Endothelial cell of umbilical vein (primary cell): ENCODE measurements around the gene TSSK6.

ENCODE experiments used
- EZH2 ChIP-seq: IDR thresholded peaks from 2 replicates; pipeline ENCODE4 v1.6.1; 2012; ENCODE audit warnings: borderline replicate concordance, low read depth, mild to moderate bottlenecking, moderate library complexity, low read length, inconsistent platforms; ENCODE audit not compliant: severe bottlenecking
- MYC ChIP-seq: IDR thresholded peaks from one replicate; pipeline ENCODE4 v1.6.1; 2011; ENCODE audit warnings: mild to moderate bottlenecking, low read depth, low read length
- POLR2A ChIP-seq: IDR thresholded peaks from 2 replicates; pipeline ENCODE4 v1.6.1; 2012; ENCODE audit warnings: low read depth, mild to moderate bottlenecking, control low read depth, low read length
- POLR2AphosphoS5 ChIP-seq: IDR thresholded peaks from 2 replicates; pipeline ENCODE4 v1.6.1; 2012; ENCODE audit warnings: low read depth, mild to moderate bottlenecking, control low read depth, low read length, moderate library complexity; ENCODE audit not compliant: insufficient read depth
- TF ChIP-seq, protein P1 (sequence below), 2 donors: IDR thresholded peaks; 1 replicate in 1 of 2; 2 replicates in 1 of 2; pipeline ENCODE4 v1.5.1; 2011; ENCODE audit warnings: low read length in 2 of 2, mild to moderate bottlenecking in 2 of 2, moderate library complexity in 2 of 2, control low read depth in 1 of 2, inconsistent platforms in 1 of 2, low read depth in 1 of 2; ENCODE audit not compliant: insufficient read depth in 1 of 2; ENCODE audit errors: extremely low read depth in 1 of 2
- TF ChIP-seq, protein P2 (sequence below): IDR thresholded peaks from 2 replicates; pipeline ENCODE4 v1.6.1; 2011; ENCODE audit not compliant: insufficient read depth, insufficient read length

DNA sequence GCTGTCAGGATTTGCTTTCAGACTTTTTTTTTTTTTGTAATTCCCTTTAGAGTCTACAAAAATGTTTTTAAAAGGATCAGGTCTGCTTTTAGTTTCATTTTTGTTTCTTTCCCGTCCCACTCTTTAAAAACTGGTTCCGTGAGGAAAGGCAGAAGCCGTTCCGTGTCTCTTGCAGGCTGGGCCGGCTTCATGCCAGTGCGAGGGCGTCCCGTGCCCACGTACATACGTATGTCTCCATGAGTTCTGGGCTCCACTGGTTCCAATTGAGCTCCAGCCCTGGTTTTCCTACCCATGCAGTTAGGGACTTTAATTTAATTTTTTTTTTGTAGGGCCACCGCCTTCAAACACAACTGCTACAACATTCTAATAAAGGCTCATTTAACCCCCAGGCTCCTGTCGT, 8.8 kb downstream of the TSSK6 start:
- TF ChIP-seq POLR2A, result no peak
- TF ChIP-seq, protein P1, sequence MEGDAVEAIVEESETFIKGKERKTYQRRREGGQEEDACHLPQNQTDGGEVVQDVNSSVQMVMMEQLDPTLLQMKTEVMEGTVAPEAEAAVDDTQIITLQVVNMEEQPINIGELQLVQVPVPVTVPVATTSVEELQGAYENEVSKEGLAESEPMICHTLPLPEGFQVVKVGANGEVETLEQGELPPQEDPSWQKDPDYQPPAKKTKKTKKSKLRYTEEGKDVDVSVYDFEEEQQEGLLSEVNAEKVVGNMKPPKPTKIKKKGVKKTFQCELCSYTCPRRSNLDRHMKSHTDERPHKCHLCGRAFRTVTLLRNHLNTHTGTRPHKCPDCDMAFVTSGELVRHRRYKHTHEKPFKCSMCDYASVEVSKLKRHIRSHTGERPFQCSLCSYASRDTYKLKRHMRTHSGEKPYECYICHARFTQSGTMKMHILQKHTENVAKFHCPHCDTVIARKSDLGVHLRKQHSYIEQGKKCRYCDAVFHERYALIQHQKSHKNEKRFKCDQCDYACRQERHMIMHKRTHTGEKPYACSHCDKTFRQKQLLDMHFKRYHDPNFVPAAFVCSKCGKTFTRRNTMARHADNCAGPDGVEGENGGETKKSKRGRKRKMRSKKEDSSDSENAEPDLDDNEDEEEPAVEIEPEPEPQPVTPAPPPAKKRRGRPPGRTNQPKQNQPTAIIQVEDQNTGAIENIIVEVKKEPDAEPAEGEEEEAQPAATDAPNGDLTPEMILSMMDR (IDR thresholded peaks at IDR 0.05; ENCODE audit: extremely low read depth in 1 of 2, insufficient read depth in 1 of 2, low read depth in 1 of 2, low read length in 2 of 2), result no peak
- no peak for TF ChIP-seq POLR2AphosphoS5
- no peak for TF ChIP-seq EZH2
- TF ChIP-seq, protein P2, sequence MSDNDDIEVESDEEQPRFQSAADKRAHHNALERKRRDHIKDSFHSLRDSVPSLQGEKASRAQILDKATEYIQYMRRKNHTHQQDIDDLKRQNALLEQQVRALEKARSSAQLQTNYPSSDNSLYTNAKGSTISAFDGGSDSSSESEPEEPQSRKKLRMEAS, result no peak
- no peak for TF ChIP-seq MYC
